Right hindlimb (tissue), 1 donor: Measurements from ENCODE around the gene LRRC46.
A peak's percentile ranks its signal among the peaks of the same experiment; 100 is the strongest.

Experiments used
- DNase-seq: peaks from one replicate; pipeline ENCODE4 v3.0.0-alpha.2; 2018

The LRRC46 gene

DNA sequence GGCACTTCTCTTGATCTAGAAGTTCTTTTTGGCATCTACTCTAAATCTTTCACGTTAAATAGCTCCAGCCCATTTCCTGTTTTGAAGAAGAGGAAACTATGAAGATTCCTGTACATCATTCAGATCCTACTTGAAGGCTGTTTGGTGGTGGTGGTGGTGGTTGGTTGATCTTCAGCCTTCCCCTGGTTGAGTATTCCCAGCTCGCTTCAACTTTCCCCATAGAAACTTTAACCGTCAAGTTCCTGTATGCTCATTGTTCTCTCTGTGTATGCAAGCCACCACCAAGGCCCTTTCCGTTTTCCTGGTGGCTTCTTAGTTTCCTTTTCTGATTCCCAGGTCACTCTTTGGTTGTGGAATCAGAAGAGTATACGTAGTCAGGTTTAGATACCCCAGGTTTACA, 3.3 kb downstream of the LRRC46 start:
- no peak for DNase-seq

DNA sequence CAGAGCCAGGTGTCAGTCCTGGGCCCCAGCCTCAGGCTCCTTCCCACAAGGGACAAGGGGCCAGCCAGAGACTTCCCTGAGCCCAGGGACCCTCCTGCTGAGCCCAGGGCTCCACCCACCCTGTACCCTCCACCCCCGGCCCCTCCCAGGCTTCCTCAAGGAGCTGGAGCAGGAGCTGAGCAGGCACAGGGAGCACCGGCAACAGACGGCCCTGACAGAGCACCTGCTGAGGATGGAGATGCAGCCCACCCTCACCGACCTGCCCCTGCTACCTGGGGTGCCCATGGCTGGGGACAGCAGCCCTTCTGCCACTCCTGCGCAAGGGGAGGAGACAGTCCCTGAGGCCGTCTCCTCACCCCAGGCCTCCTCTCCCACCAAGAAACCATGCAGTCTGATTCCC, 5.1 kb downstream of the LRRC46 start:
- DNase-seq: no peak

DNA sequence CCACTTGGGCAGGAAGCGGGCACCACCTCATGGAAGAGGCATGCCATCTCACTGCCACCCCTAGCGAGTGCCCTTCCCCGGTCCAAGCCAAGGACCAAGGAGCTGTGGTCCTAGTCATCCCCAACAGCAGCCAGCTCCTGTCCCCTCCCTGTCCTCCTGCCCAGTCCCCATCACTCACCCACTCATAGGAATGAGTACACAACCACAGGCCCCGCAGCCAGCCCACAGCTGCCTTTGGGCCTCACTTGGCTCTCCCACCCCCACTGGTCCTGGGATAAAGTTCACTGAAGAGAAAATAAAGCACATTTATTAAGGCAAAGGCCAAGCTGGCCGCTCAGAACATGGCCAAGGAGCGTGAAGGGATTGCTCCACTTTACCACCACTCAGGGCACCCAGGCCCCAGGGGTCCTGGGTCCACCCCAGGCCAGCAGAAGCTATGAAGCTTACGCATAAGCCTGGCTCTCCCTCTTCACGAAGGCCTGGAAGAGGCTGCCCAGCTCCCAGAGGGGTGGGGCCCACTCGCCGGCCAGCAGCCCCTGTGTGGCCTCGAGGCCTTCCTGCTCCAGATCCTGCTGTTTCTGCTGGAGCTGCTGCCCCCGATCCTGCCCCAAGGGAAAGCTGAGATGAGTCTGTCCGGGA, 6.0 kb downstream of the LRRC46 start:
- DNase-seq: no peak

- DNase-seq: no peak
These were observed 7.2 kb downstream of the LRRC46 start for GRCh38 chr17:47838636-47839035.

DNA sequence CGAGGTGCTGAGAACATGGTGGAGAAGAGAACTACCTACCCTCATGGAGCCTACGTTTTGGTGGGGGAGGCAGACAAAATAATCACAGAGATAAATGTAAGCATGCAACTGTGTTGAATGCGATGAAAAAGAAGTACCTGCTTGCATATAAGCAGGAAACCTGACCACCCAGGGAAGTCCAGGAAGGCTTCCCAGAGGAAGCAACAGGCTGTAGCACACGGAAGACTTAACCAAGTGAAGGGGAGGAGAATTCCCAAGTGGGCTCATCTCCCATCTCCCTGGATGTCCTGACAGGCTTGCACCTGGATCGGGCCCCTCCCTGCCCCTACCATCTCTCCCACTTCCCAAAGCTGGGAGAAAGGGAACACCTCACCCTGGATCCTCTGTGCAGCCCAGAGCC, 7.6 kb downstream of the LRRC46 start:
- DNase-seq: no peak

DNA sequence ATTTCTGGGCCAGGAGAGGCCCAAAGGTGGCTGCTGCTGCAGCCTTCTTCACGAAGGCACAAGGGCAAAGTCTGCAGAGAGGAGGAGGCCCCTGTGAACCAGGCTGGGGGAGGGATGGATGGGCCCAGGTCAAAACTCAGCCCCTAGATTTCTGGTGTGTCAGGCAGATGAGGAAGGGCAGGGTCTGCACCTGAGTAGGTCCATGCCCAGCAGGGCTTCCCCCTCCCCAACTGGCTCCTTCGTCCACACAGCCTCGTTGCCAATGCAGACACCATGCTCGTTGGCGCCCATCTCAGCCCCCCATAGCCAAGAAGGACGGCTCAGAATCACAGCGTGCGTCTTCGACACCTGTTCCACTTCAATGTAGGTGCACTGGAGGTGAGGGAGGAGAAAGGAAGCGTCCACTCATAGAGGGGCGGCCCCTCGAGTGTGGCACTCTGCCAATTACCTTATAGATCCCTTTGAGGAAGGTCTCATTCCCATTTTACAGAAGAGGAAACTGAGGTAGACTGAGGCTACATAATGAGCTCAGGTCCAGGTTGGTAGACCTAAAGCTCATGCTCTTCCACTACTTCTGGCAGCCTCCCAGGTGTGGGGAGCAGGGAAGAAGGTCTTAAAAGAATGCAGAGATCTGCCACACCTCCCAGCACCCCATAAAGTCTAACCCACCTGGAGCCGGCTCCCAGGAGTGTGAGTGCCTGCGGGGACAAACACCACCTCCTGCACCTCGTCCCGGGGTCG, 8.7 kb downstream of the LRRC46 start:
- no peak for DNase-seq

GRCh38 chr17:47840742-47841487, 9.4 kb downstream of the LRRC46 start, which contains the start of gene SCRN2:
TSS of gene SCRN2 (minus strand) at chr17:47841273. CDS start at chr17:47840843, 430 bp downstream.
- DNase-seq: peak; percentile 94

- DNase-seq: no peak
These were observed 10.2 kb downstream of the LRRC46 start for GRCh38 chr17:47841488-47842291.

- no peak for DNase-seq
These were observed 11.9 kb downstream of the LRRC46 start for GRCh38 chr17:47843391-47843730.

DNA sequence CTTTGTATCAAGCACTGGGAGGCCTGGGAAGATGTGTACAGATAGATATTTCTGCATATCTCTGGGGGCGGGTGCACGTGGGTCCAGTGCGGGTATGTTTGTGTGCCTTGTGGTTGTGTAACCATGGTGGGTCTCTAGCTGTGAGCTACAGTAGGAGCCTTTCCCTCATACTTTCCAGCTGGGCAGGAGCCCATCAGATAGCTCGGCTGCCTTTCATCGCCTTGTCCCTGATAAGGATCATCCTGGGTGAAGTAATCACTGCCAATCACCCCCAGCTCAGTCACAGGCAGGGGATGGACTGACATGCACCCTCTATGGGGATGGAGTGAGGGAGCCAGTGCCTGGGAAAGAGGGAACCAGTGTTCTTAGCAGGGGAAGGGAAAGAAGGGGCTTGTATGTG, 12.8 kb downstream of the LRRC46 start:
- DNase-seq: no peak

DNA sequence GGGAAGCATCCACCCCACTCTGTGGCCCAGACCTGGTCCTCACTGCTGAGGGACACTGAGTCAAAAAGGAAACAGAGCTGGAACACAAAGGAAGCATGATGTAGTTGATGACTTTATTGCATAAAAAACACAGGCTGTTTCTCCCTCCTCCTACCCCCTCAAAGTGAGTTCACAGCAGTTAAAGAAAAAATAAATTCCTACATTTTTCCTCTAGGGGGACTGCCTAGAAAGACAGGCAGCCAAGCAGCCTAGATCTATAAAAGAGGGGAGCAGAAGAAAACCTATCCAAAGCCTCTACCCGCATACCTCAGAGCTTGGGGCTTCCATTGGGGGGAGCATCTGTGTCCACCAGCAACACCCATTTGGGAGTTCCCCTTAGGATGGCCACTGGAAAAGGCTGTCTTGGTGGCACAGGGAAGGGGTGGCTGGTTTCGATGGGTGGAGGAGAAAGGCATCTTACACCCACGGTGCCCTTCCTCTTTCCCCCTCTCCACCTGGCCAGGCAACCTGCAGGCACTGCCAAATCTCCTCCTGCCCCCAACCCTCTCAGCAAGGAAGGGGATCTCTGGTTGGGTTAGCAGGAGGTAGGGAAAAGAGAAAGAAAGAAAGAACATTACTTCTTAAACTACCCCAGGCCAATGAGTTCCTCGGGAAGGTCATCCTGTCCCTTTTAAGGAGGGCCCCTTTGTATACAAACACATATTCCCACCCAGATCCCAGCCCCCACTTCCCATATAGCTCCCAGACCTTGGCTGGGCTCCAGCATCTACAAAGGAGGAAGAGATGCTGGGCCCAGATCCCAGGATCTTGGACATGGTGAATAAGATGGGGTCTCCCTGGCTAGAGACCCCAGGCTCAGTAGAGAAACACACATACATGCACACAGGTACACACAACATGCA, 13.6 kb downstream of the LRRC46 start:
- DNase-seq: no peak

- no peak for DNase-seq
These were observed 14.2 kb downstream of the LRRC46 start for GRCh38 chr17:47845716-47846075.

GRCh38 chr17:47846716-47847340, 15.4 kb downstream of the LRRC46 start:
- no peak for DNase-seq

- no peak for DNase-seq
These were observed 16.1 kb downstream of the LRRC46 start for GRCh38 chr17:47847341-47848197.

GRCh38 chr17:47848198-47848513, 16.7 kb downstream of the LRRC46 start:
- DNase-seq: no peak

GRCh38 chr17:47850373-47850691, 18.9 kb downstream of the LRRC46 start:
- no peak for DNase-seq

- no peak for DNase-seq
These were observed 19.5 kb downstream of the LRRC46 start, which contains the start of gene SP6 for GRCh38 chr17:47850692-47851573. TSS of gene SP6 (minus strand) at chr17:47851163. CDS start at chr17:47848429, 2,734 bp downstream.

DNA sequence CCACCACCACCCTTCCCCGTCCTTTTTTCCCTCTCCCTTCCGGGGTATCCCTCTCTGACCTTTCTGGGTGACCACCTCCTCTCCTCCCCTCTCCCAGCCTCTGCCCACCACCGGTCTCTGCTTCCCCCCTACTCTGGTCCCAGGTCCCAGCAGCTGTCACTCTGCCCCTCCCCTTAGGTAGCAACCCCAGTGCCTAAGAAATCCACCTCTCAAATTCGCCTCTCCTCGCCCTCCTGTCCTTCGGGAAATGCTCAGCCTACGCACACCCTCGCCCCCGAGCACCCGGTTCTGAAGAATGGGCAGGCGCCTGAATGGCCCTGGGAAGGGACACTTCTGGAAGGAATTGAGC, 20.3 kb downstream of the LRRC46 start:
- no peak for DNase-seq

DNA sequence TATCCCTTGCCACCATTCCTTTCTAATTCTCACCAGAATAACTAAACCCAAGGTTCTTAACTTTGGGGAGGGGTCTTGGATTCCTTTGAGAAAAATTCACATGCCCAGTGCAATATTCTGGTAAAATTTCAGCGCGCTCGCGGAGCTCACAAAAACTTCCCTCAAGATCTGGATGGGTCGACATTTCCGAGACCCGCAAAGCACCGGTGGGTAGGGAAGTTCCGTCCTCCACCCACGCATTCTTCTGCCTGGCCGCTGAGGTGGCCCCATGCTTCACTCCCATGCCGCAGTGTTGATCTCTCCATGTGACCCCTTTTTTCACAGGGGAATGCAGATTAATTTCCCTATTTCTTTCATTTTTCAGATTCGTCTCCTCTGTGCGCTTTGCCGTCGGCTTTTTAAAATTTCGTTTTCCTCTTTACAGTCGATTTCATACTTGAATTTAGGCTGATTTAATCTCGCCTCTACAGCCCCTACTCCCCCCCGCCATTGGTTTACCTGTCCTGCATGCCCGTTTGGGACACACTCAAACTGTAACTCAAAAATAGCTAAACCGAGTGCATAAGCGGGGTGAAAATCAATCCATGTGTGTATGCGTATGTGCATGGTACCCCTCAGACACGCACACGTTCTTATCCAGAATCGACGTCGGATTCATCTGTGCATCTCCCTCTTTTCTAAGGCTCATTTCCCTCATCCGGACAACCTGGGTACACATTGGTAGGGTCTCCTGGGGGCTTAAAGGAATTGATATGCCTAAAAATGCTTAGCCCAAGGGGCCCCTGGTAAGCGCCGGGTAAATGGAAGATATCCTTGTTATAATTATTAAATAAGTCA, 20.9 kb downstream of the LRRC46 start:
- DNase-seq: no peak
